Activated gamma-delta T cell (primary cell): ENCODE data around the gene DPH7.
A peak's percentile ranks its signal among the peaks of the same experiment; 100 is the strongest.
"Not testable (repeated sequence)": the region's sequence is repeated elsewhere in the genome, so short reads cannot be mapped to it uniquely, and the experiment has no call there.

Experiments
- DNase-seq: peaks from one replicate; lab custom pipeline; 2025; lab: John Stamatoyannopoulos, UW

The DPH7 gene

DNA sequence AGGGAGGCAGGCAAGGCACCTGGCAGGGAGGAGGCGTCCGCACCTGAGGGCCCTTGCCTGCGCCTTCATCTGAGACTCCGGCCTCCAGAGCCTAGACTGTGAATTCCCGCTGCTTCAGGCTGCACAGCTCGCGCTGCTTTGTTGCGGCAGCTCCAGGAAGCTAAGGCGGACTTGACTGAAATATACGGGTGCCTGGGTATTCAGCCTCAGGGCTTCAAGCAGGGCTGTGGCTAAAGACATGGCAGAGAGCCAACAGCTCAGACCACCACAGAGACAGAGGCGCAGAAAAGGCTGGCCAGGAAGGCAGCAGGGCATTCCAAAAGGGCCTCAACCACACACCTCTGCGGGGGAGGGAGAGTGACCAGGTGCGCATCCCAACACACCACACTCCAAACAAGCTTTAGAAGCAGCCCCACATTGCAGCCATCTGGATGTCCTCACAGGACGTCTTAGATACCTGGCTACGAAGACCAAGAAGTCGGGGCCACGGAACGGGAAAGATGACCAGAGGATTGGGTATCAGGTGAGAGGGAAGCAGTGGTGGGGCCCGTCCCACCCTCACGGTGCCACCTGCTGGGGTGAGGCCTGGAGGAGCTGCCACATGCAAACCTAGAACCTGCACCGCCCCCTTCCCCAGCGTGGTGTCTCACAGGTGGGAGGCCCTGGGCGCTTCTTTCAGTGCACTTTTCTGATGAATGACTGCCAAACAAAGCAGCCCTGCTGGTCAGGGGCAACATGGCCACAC is 1.7 kb upstream of the DPH7 start:
- DNase-seq = no peak

DNA sequence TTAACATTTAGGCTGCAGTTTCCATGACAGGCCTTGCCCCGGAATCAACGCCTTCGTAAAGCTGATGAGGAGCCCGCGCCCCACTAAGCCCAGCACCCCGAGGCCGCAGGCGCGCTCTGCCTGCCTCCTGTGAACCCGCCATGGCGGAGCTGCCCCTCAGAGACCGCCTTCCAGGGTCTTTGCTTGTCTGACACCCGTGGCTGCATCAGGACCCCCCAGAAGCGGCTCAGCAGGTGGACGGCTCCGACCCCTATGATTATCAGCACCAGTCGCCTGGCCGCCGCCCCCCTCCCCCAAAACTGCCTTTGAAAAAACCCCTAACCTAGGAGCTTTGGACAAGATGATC is 507 bp upstream of the DPH7 start:
- DNase-seq = no peak

- no peak for DNase-seq
Measured at GRCh38 chr9:137575716-137576411, 2.9 kb downstream of the DPH7 start.

- DNase-seq = no peak
Measured at GRCh38 chr9:137575364-137575715, 3.4 kb downstream of the DPH7 start.

GRCh38 chr9:137574192-137574591 is 4.5 kb downstream of the DPH7 start:
- no peak for DNase-seq

GRCh38 chr9:137570566-137570965 is 8.2 kb downstream of the DPH7 start:
- DNase-seq = no peak

DNA sequence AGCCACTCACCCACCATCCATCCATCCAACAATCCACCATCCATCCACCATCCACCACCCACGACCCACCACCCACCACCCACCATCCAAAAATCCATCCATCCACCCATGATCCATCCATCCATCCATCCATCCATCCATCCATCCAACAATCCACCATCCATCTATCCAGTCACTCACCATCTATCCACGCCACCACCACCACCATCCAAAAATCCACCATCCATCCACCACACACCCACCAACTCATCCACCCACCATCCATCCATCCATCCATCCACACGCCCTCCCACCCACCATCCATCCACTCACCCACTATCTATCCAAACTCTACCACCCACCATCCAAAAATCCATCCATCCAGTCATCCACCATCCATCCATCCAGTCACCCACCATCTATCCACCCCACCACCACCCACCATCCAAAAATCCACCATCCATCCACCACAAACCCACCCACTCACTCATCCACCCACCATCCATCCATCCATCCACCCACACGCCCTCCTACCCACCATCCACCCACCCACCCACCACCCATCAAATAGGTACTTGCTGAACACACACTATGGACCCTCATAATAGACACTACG is 9.0 kb downstream of the DPH7 start:
- no peak for DNase-seq

GRCh38 chr9:137568445-137568844 is 10.3 kb downstream of the DPH7 start:
- not testable (repeated sequence) for DNase-seq

- no peak for DNase-seq
Measured at GRCh38 chr9:137564817-137565411, 13.8 kb downstream of the DPH7 start.

- DNase-seq = no peak
Measured at GRCh38 chr9:137564134-137564533, 14.6 kb downstream of the DPH7 start.

- DNase-seq = no peak
Measured at GRCh38 chr9:137558127-137558526, 20.6 kb downstream of the DPH7 start.

DNA sequence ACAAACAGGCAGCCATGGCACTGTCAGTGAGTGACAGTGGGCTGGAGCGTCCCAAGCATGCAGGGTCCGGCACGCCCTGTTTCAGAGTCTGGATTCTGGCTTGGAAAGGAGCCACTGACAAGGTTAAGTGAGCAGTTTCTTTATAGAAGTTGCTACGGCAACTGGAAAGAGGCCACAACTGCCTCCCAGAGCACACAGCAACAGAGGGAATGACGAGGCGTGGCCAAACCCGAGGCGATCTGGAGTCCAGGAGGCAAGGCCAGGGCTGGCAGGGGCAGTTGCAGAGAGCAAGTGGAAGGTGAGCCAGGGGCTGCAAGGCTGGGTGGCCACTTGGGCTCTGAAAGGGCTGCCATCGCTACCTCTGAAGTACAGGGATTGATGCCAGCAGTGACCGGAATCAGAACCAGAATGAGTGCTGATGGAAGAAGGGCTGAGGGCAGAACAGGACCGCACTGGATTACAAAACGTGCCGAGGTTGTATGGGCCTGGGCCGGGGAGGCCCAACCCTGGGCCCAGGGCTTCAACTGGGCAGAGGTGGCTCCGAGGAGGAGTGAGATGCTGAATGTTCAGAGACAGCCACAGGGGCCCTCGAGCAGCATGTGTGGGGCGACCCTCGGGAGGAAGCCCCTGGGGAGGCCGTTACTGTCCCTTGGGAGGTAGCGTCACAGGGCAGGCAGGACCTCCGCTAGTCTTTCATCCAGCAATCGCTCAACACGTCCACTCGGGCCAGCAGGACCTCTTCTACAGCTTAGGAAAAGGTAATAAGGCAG is 22.5 kb downstream of the DPH7 start:
- DNase-seq = no peak

DNA sequence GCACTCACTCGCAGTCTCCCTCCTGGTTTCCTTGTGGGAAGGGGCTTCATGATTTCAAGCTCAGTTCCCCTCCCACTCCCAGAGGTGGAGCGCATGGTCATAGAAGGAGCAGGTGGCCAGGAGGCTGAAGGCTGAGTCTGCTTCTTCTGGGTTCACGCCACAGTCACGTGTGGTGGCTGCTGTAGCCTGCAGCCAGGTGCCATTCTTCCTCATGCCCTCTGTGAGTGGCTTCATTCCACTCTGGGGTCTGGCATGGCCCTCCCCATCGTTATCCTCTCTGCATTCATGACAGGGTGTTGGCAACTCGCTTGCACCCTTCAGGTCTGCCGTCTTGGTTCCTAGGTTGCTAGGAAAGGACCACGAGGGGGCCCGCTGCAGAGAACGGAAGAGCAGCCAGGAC is 23.5 kb downstream of the DPH7 start:
- DNase-seq = no peak

- DNase-seq = no peak
Measured at GRCh38 chr9:137554349-137554748, 24.4 kb downstream of the DPH7 start.

- DNase-seq = not testable (repeated sequence)
Measured at GRCh38 chr9:137553654-137554053, 25.1 kb downstream of the DPH7 start.

GRCh38 chr9:137552022-137552768 is 26.5 kb downstream of the DPH7 start:
- no peak for DNase-seq

GRCh38 chr9:137551264-137552021 is 27.3 kb downstream of the DPH7 start, which contains the start of gene MRPL41:
MRPL41 (plus strand) TSS chr9:137551879; CDS start chr9:137552082, 203 bp downstream.
- DNase-seq = peak; percentile 89

DNA sequence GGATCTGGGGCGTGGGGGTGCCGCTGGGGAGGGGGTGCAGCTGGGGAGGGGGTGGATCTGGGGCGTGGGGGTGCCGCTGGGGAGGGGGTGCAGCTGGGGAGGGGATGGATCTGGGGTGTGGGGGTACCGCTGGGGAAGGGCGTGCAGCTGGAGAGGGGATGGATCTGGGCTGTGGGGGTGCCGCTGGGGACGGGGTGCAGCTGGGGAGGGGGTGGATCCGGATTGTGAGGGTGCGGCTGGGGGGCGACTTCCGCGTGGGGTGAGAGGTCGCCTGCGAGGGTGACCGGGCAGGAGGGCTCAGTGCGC is 27.8 kb downstream of the DPH7 start:
- not testable (repeated sequence) for DNase-seq

- DNase-seq = no peak
Measured at GRCh38 chr9:137550231-137550621, 28.5 kb downstream of the DPH7 start, which contains the start of gene PNPLA7. PNPLA7 (minus strand) TSS chr9:137550402; CDS start chr9:137550197, 205 bp downstream.

- DNase-seq = no peak
Measured at GRCh38 chr9:137547687-137548543, 30.8 kb downstream of the DPH7 start.
